ENCODE data around the gene CCDC148. TPM values are rescaled to one million over a fixed set of nuclear protein-coding genes. Genes with fewer than 3 reads are reported as not detected.

The CCDC148 gene
- total RNA-seq, 1 donor from 2014 or later = 1.8 TPM

- TF ChIP-seq CTCF (IDR thresholded peaks at IDR 0.05; ENCODE audit: partially characterized antibody, unreplicated experiment) = no peak
- Mint-ChIP-seq H3K4me3 (ENCODE audit: unreplicated experiment) (no peak overlapping the region), H3K36me3 (ENCODE audit: unreplicated experiment) (no peaks in the 10 kb centered on the region), H3K9me3 (ENCODE audit: unreplicated experiment) (peaks cover 2% of the 10 kb centered on the region), H3K27ac (ENCODE audit: unreplicated experiment) (no peak overlapping the region), H3K4me1 (ENCODE audit: low read depth, unreplicated experiment) (peaks cover 10% of the 10 kb centered on the region), H3K27me3 (ENCODE audit: unreplicated experiment) (no peaks in the 10 kb centered on the region)
- no peak for DNase-seq
These were observed 245.1 kb downstream of the CCDC148 start for GRCh38 chr2:158211502-158211901.

- no peak for DNase-seq
- Mint-ChIP-seq H3K4me1 (ENCODE audit: low read depth, unreplicated experiment) (peaks cover 6% of the 10 kb centered on the region), H3K4me3 (ENCODE audit: unreplicated experiment) (no peak overlapping the region), H3K27ac (ENCODE audit: unreplicated experiment) (no peak overlapping the region), H3K9me3 (ENCODE audit: unreplicated experiment) (no peaks in the 10 kb centered on the region), H3K36me3 (ENCODE audit: unreplicated experiment) (no peaks in the 10 kb centered on the region), H3K27me3 (ENCODE audit: unreplicated experiment) (no peaks in the 10 kb centered on the region)
- TF ChIP-seq CTCF (IDR thresholded peaks at IDR 0.05; ENCODE audit: partially characterized antibody, unreplicated experiment) = no peak
These were observed 249.2 kb downstream of the CCDC148 start for GRCh38 chr2:158207354-158207753.

GRCh38 chr2:158205215-158205614, 251.3 kb downstream of the CCDC148 start:
- no peak for DNase-seq
- Mint-ChIP-seq H3K36me3 (ENCODE audit: unreplicated experiment) (no peaks in the 10 kb centered on the region), H3K4me1 (ENCODE audit: low read depth, unreplicated experiment) (peaks cover 6% of the 10 kb centered on the region), H3K27me3 (ENCODE audit: unreplicated experiment) (no peaks in the 10 kb centered on the region), H3K9me3 (ENCODE audit: unreplicated experiment) (no peaks in the 10 kb centered on the region), H3K27ac (ENCODE audit: unreplicated experiment) (no peak overlapping the region), H3K4me3 (ENCODE audit: unreplicated experiment) (no peak overlapping the region)
- no peak for TF ChIP-seq CTCF (IDR thresholded peaks at IDR 0.05; ENCODE audit: partially characterized antibody, unreplicated experiment)

GRCh38 chr2:158204741-158205165, 251.8 kb downstream of the CCDC148 start:
- H3K9me3 Mint-ChIP-seq (ENCODE audit: unreplicated experiment) = no peaks in the 10 kb centered on the region

More at GRCh38 chr2:158204741-158205165, 251.8 kb downstream of the CCDC148 start:
- Mint-ChIP-seq H3K4me3 (ENCODE audit: unreplicated experiment) (no peak overlapping the region), H3K27me3 (ENCODE audit: unreplicated experiment) (no peaks in the 10 kb centered on the region), H3K36me3 (ENCODE audit: unreplicated experiment) (no peaks in the 10 kb centered on the region), H3K4me1 (ENCODE audit: low read depth, unreplicated experiment) (peaks cover 6% of the 10 kb centered on the region), H3K27ac (ENCODE audit: unreplicated experiment) (no peak overlapping the region)
- no peak for TF ChIP-seq CTCF (IDR thresholded peaks at IDR 0.05; ENCODE audit: partially characterized antibody, unreplicated experiment)
- DNase-seq = no peak

Measured in glutamatergic neuron (in vitro differentiated cells).